Measurements from ENCODE around the gene SCAMP4. TPM values are rescaled to one million over a fixed set of nuclear protein-coding genes. Genes with fewer than 3 reads are reported as not detected.

SCAMP4 gene
- total RNA-seq, 1 experiment from 2014 or later: 48.7 TPM

DNA sequence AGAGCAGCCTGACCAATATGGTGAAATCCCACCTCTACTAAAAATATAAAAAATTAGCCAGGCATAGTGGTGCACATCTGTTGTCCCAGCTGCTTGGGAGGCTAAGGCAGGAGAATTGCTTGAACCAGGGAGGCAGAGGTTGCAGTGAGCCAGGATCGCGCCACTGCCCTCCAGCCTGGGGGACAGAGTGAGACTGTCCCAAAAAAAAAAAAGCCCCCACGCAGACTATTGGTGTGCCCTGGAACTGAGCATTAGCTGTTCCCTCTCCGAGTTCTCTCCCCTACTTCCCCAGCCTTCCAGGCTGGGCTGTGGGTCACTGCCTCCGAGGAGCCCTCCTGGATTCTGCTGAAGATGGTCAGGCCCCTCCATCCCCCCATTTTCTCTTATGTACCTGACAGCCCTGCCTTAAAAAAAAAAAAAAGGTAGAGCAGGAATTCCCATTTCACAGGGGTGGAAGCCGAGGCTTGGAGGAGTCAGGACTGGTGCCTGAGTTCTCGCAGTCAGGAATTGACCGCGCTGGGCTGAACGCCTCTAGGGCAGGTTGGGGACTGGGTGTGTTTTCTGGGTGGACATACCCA, 1.9 kb downstream of the SCAMP4 start:
- intact Hi-C loops (cut with micrococcal nuclease): loop anchor here (5.0 kb wide), 1 partner anchor 35 kb away; no protein-coding TSS in a partner anchor
- TF ChIP-seq, protein P1, sequence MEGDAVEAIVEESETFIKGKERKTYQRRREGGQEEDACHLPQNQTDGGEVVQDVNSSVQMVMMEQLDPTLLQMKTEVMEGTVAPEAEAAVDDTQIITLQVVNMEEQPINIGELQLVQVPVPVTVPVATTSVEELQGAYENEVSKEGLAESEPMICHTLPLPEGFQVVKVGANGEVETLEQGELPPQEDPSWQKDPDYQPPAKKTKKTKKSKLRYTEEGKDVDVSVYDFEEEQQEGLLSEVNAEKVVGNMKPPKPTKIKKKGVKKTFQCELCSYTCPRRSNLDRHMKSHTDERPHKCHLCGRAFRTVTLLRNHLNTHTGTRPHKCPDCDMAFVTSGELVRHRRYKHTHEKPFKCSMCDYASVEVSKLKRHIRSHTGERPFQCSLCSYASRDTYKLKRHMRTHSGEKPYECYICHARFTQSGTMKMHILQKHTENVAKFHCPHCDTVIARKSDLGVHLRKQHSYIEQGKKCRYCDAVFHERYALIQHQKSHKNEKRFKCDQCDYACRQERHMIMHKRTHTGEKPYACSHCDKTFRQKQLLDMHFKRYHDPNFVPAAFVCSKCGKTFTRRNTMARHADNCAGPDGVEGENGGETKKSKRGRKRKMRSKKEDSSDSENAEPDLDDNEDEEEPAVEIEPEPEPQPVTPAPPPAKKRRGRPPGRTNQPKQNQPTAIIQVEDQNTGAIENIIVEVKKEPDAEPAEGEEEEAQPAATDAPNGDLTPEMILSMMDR (IDR thresholded peaks at IDR 0.05; ENCODE audit: unreplicated experiment): no peak
- Mint-ChIP-seq H3K27me3 (ENCODE audit: insufficient read depth, unreplicated experiment) (no peaks in the 10 kb centered on the region), H3K36me3 (ENCODE audit: insufficient read depth, unreplicated experiment) (peaks cover 4% of the 10 kb centered on the region), H3K4me1 (ENCODE audit: insufficient read depth, unreplicated experiment) (peaks cover 6% of the 10 kb centered on the region), H3K27ac (ENCODE audit: low read depth, unreplicated experiment) (peak overlapping the region; percentile 85), H3K9me3 (ENCODE audit: unreplicated experiment) (no peaks in the 10 kb centered on the region), H3K4me3 (ENCODE audit: unreplicated experiment) (peak overlapping the region; percentile 66)
- no peak for DNase-seq (ENCODE audit: unreplicated experiment)
- ChIA-PET CTCF (no interaction called here), POLR2A (interaction anchor here (0.6 to 1.3 kb wide), 8 partner anchors 10 to 717 kb away, joined by 3 to 4 read pairs (median 3); no protein-coding TSS in a partner anchor)
- no TSS peak for BruUV-seq (replicated peaks)

DNA sequence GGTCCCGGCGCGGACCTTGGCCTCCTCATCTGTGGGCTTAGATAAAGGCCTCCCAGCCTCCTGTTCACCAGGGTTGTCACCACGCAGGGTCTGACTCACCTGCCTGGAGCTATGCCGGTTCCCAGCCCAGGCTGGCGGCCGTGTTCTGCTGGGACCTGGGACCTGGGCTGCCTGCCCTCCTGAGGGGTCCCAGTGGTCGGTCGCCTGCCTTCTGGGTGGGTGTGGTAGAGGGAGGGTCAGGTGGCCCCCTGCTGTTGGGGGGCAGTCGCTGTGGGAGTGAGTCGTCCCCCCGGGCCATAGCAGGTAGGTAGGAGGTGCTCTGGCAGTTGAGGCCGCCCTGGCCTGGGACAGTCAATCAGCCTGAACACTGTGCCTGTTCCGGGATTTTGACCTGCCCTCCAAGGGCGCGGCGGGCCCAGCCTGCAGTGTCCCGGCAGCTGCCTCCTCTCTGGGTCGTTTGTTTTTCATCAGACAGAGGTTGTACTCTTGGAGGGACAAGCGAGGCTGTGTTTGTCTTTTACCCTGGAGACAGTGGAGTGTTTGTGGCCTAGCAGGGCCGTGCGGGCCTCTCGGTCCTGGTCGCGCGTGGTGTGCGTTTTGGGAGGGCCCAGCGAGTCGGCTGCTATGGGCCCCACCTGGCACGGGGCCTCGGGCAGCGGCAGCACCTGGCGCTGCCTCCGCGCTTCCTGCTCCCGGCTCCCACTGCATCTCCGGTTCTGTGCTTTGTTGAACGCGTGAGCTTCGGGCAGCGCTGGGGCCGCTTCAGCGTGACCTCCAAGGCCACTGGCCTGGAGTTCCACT, 2.6 kb downstream of the SCAMP4 start:
- H3K9me3 Mint-ChIP-seq (ENCODE audit: unreplicated experiment): no peaks in the 10 kb centered on the region
- H3K4me1 Mint-ChIP-seq (ENCODE audit: insufficient read depth, unreplicated experiment): peaks cover 6% of the 10 kb centered on the region
- no peaks in the 10 kb centered on the region for H3K27me3 Mint-ChIP-seq (ENCODE audit: insufficient read depth, unreplicated experiment)
- H3K36me3 Mint-ChIP-seq (ENCODE audit: insufficient read depth, unreplicated experiment): peaks cover 4% of the 10 kb centered on the region
- TF ChIP-seq, protein P1 (IDR thresholded peaks at IDR 0.05; ENCODE audit: unreplicated experiment): no peak
- intact Hi-C loops (cut with micrococcal nuclease): loop anchor here (5.0 kb wide), 1 partner anchor 35 kb away; no protein-coding TSS in a partner anchor
- ChIA-PET POLR2A (interaction anchor here (0.6 to 1.1 kb wide), 7 partner anchors 11 to 711 kb away, joined by 3 to 4 read pairs (median 3); no protein-coding TSS in a partner anchor), CTCF (interaction anchor here (0.6 to 1.2 kb wide), 3 partner anchors 21 to 162 kb away, joined by 3 to 5 read pairs (median 3); no protein-coding TSS in a partner anchor)
- peak overlapping the region; percentile 85 for H3K27ac Mint-ChIP-seq (ENCODE audit: low read depth, unreplicated experiment)
- BruUV-seq (replicated peaks): no TSS peak
- peak; percentile 69 for DNase-seq (ENCODE audit: unreplicated experiment)
- peak overlapping the region; percentile 66 for H3K4me3 Mint-ChIP-seq (ENCODE audit: unreplicated experiment)

DNA sequence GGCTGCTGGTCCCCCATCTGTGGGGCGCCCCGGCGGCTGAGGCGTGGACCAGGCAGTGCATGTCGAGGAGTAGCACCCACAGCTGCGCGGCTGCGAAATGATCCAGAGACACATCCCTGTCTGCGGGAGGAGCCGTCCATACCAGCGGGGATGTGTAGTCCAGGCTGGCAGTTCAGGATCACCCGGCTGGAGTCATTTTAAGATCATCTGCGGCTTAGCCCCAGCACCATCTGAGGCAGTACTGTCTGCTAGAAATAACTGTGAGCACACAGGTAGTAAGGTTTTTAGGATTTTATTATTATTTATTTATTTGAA, 3.1 kb downstream of the SCAMP4 start:
- ChIA-PET POLR2A (interaction anchor here (0.7 to 0.9 kb wide), 3 partner anchors 24 to 173 kb away, joined by 3 to 4 read pairs (median 3); partner anchors contain the start of gene ABHD17A), CTCF (interaction anchor here (0.6 to 1.2 kb wide), 3 partner anchors 20 to 161 kb away, joined by 3 to 5 read pairs (median 3); no protein-coding TSS in a partner anchor)
- Mint-ChIP-seq H3K27ac (ENCODE audit: low read depth, unreplicated experiment) (peak overlapping the region; percentile 85), H3K4me3 (ENCODE audit: unreplicated experiment) (peak overlapping the region; percentile 66), H3K27me3 (ENCODE audit: insufficient read depth, unreplicated experiment) (no peaks in the 10 kb centered on the region), H3K4me1 (ENCODE audit: insufficient read depth, unreplicated experiment) (peaks cover 6% of the 10 kb centered on the region), H3K9me3 (ENCODE audit: unreplicated experiment) (no peaks in the 10 kb centered on the region), H3K36me3 (ENCODE audit: insufficient read depth, unreplicated experiment) (peaks cover 5% of the 10 kb centered on the region)
- DNase-seq (ENCODE audit: unreplicated experiment): no peak
- no TSS peak for BruUV-seq (replicated peaks)
- TF ChIP-seq, protein P1 (IDR thresholded peaks at IDR 0.05; ENCODE audit: unreplicated experiment): no peak
- intact Hi-C loops (cut with micrococcal nuclease): loop anchor here (5.0 kb wide), 1 partner anchor 36 kb away; no protein-coding TSS in a partner anchor

DNA sequence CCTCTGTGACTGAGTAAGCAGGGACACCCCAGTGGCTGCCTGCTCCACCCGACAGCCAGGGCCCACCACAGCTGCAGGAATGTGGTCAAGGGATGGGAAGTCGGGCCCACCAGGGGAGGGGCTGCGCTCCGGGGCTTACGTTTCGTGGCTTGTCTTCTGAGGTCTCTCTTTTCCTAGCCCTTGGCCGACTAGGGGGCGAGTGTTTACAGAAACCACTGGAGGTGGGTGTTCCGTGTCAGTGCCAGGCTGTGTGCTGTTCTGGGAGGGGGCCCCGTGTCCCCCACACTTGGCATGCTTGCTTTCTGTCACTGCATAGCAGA, 4.5 kb downstream of the SCAMP4 start:
- TF ChIP-seq, protein P1 (IDR thresholded peaks at IDR 0.05; ENCODE audit: unreplicated experiment): no peak
- peak overlapping the region; percentile 40 for H3K4me3 Mint-ChIP-seq (ENCODE audit: unreplicated experiment)
- no peak overlapping the region for H3K27ac Mint-ChIP-seq (ENCODE audit: low read depth, unreplicated experiment)
- BruUV-seq (replicated peaks): no TSS peak
- H3K36me3 Mint-ChIP-seq (ENCODE audit: insufficient read depth, unreplicated experiment): peaks cover 7% of the 10 kb centered on the region
- ChIA-PET CTCF (interaction anchor here (0.6 kb wide), 1 partner anchor 1452 kb away, joined by 3 read pairs; no protein-coding TSS in a partner anchor), POLR2A (interaction anchor here (0.6 kb wide), 1 partner anchor 236 kb away, joined by 4 read pairs; no protein-coding TSS in a partner anchor)
- intact Hi-C loops (cut with micrococcal nuclease): loop anchor here (5.0 kb wide), 1 partner anchor 37 kb away; no protein-coding TSS in a partner anchor
- H3K27me3 Mint-ChIP-seq (ENCODE audit: insufficient read depth, unreplicated experiment): no peaks in the 10 kb centered on the region
- H3K9me3 Mint-ChIP-seq (ENCODE audit: unreplicated experiment): no peaks in the 10 kb centered on the region
- H3K4me1 Mint-ChIP-seq (ENCODE audit: insufficient read depth, unreplicated experiment): peaks cover 6% of the 10 kb centered on the region
- no peak for DNase-seq (ENCODE audit: unreplicated experiment)

Data from MCF 10A (cell line).